Measurements from ENCODE around the gene REXO1. TPM values are rescaled to one million over a fixed set of nuclear protein-coding genes. Genes with fewer than 3 reads are reported as not detected.

REXO1 gene
- total RNA-seq, 1 experiment from 2014 or later = 56.8 TPM

DNA sequence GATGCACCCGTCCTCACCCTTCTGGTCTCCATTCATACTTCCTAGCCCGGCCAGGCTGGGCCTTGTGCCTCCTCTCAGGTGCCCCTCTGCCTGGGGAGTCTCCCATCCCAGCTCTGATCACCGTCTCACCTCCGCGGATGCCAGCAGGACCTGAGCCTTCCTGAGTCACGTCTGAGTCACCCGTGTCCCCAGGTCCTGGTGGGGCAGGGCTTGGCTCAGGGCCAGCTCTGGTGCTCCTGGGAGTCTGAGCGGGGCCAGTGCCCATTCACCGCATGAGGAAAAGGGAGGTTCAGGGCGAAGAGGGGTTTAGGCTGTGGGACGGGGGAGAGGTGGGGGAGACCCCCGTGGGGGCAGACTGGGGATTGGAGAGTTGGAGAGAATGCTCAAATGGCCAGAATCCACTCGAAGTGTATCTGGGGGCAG lies 36.8 kb downstream of the REXO1 start:
- H2BK120ac ChIP-seq (ENCODE audit: low read depth, low read length, poor library complexity, severe bottlenecking) = no peak overlapping the region
- no peak overlapping the region for H2BK15ac ChIP-seq (ENCODE audit: low read depth, low read length)
- no peak overlapping the region for H3K14ac ChIP-seq (ENCODE audit: insufficient read depth, low read length)
- Mint-ChIP-seq H3K9me3 (no peaks in the 10 kb centered on the region), H3K36me3 (ENCODE audit: insufficient read depth in 1 of 3, low read depth in 3 of 3) (peaks cover 0 to 8% (median 5%) of the 10 kb centered on the region in 3 experiments; a peak in 5 of 7 replicates), H3K27ac (no peak overlapping the region), H3K4me3 (peak overlapping the region; percentile 42 to 66; a peak in 4 of 5 replicates), H3K27me3 (ENCODE audit: low read depth) (peaks cover 9% of the 10 kb centered on the region), H3K4me1 (peaks cover 6% of the 10 kb centered on the region in 2 experiments)
- no peak overlapping the region for H3K9ac ChIP-seq (ENCODE audit: extremely low read depth, insufficient read length, low read length)
- no peak for DNase-seq
- no peak overlapping the region for H4K8ac ChIP-seq (replicated peaks; ENCODE audit: insufficient read length, low read depth, low read length)
- no peak overlapping the region for H2BK12ac ChIP-seq (ENCODE audit: insufficient read length, low read depth, low read length)
- H3K23me2 ChIP-seq (ENCODE audit: insufficient read length, low read depth, low read length, poor library complexity, severe bottlenecking) = peaks cover 3% of the 10 kb centered on the region
- no peak overlapping the region for H2AFZ ChIP-seq (ENCODE audit: low read length)
- H4K20me1 ChIP-seq (ENCODE audit: control insufficient read depth, insufficient read depth, insufficient read length) = peaks cover 2% of the 10 kb centered on the region
- no peak overlapping the region for H2BK5ac ChIP-seq (ENCODE audit: insufficient read length, low read length)
- H3K9me3 ChIP-seq (ENCODE audit: control insufficient read depth, low read depth, low read length) = no peaks in the 10 kb centered on the region
- no peak overlapping the region for H3K56ac ChIP-seq (ENCODE audit: insufficient read length, low read depth, low read length)
- no peaks in the 10 kb centered on the region for H3K79me2 ChIP-seq (ENCODE audit: insufficient read depth, low read length)
- no peak overlapping the region for H3K23ac ChIP-seq (ENCODE audit: insufficient read length, low read depth, low read length)
- H3K4ac ChIP-seq (ENCODE audit: low read depth, low read length) = no peak overlapping the region
- no peak overlapping the region for H3K4me2 ChIP-seq (ENCODE audit: insufficient read depth, insufficient read length, low read length)
- H3K79me1 ChIP-seq (ENCODE audit: insufficient read depth, low read depth, low read length, poor library complexity, severe bottlenecking) = no peaks in the 10 kb centered on the region
- no peak overlapping the region for H3T11ph ChIP-seq (ENCODE audit: low read length)
- no peak overlapping the region for H2AK5ac ChIP-seq (ENCODE audit: insufficient read length, low read length)
- no peak overlapping the region for H3K18ac ChIP-seq (ENCODE audit: insufficient read length, low read depth, low read length)
- H3K27ac ChIP-seq (ENCODE audit: insufficient read length, low read depth, low read length) = no peak overlapping the region
- no peaks in the 10 kb centered on the region for H3K4me1 ChIP-seq (ENCODE audit: insufficient read depth, low read length)
- no peak for TF ChIP-seq CTCF (conservative IDR thresholded peaks at IDR 0.05)
- WGBS (ENCODE audit: extremely low coverage, insufficient read length, low lambda C conversion rate) = no CpG with 5 or more reads among the region's 13 CpGs
- no peak overlapping the region for H2BK20ac ChIP-seq (ENCODE audit: low read depth, low read length, poor library complexity, severe bottlenecking)
- no peaks in the 10 kb centered on the region for H3K27me3 ChIP-seq (ENCODE audit: insufficient read depth, low read length)
- no peak overlapping the region for H4K5ac ChIP-seq (ENCODE audit: insufficient read length, low read depth, low read length)
- no peak overlapping the region for H4K91ac ChIP-seq (ENCODE audit: insufficient read length, low read depth, low read length)
